Measurements from ENCODE around the gene NID2. TPM values are rescaled to one million over a fixed set of nuclear protein-coding genes. Genes with fewer than 3 reads are reported as not detected.
A peak's percentile ranks its signal among the peaks of the same experiment; 100 is the strongest.

The NID2 gene
- total RNA-seq, 2 donors from 2014 or later, result 0.19 to 0.24 TPM

GRCh38 chr14:52008136-52008535 is 60.7 kb downstream of the NID2 start:
- Mint-ChIP-seq H3K27ac (peak overlapping the region; percentile 6), H3K36me3 (ENCODE audit: insufficient read depth in 2 of 2) (peaks cover 8 to 27% of the 10 kb centered on the region in 2 donors), H3K4me1 (ENCODE audit: low read depth) (no peaks in the 10 kb centered on the region), H3K9me3 (no peaks in the 10 kb centered on the region), H3K27me3 (ENCODE audit: low read depth) (no peaks in the 10 kb centered on the region), H3K4me3 (no peak overlapping the region)
- ATAC-seq (replicated peaks in 1 of 2) (no peak), DNase-seq (no peak)

DNA sequence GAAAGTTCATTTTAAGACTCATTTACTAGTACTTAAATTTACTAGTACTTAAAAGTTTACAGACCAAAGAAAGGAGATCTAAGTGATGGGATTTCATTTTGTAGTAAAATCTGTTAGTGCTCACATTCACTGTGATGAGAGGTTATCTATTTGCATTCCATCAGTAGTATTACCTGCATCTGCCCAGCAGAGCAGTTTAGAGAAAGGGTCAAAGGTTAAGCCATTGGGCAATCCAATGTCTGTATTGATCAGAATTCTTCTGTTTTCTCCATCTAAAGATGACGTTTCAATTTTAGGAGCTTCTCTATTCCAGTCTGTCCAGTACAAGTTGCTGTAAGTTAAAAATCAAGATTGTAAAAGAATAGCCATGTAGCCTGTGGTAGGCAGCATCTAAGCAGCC is 61.2 kb downstream of the NID2 start:
- Mint-ChIP-seq H3K9me3 (no peaks in the 10 kb centered on the region), H3K4me3 (no peak overlapping the region)

DNA sequence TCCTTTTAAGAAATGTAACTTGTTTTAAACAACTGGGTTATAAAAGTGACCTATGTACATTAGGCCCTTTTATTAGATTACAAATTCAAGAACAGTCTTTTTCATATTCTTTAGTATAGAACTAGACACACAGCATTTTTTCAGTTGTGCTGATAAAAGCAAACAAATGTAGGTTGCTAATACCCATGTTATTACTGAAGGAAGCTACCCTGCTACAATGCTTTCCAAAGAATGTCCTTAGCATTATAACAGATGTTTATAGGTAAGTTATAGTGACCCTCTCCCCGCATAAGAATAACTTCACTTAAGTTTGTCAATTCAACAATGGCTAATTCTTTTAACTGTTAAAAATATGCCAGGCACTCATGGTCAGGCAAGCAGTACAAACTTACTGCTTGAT is 61.6 kb downstream of the NID2 start:
- Mint-ChIP-seq H3K9me3 (no peaks in the 10 kb centered on the region), H3K27ac (no peak overlapping the region), H3K36me3 (ENCODE audit: insufficient read depth in 2 of 2) (peaks cover 8 to 31% of the 10 kb centered on the region in 2 donors), H3K4me1 (ENCODE audit: low read depth) (no peaks in the 10 kb centered on the region), H3K4me3 (no peak overlapping the region), H3K27me3 (ENCODE audit: low read depth) (no peaks in the 10 kb centered on the region)
- ATAC-seq (replicated peaks in 1 of 2), result no peak
- DNase-seq, result no peak

More for the DNA sequence above, 61.2 kb downstream of the NID2 start:
- ATAC-seq (replicated peaks in 1 of 2) (no peak), DNase-seq (no peak)
- no peak overlapping the region for H3K27ac Mint-ChIP-seq
- peaks cover 8 to 28% of the 10 kb centered on the region in 2 donors for H3K36me3 Mint-ChIP-seq (ENCODE audit: insufficient read depth in 2 of 2)
- no peaks in the 10 kb centered on the region for H3K27me3 Mint-ChIP-seq (ENCODE audit: low read depth)
- H3K4me1 Mint-ChIP-seq (ENCODE audit: low read depth), result no peaks in the 10 kb centered on the region

DNA sequence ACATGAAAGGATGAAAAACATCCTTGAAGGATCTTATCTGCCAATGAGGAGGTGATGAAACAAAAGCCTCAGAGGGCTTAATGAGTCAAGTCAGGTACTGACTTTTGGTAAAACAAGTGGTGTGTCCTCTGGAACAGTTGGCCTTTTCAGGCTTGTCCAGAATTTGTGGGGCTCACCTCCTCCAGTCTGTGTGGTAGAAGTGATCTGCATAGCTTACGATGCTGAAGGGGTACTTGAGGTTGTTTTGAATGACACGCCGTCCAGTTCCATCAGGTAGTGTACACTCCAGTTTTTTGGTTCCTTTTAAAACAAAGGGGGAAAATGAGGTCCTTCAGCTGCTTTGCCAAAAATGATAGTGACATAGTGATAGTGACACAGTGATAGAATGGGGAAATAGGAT is 62.5 kb downstream of the NID2 start:
- Mint-ChIP-seq H3K9me3 (no peaks in the 10 kb centered on the region), H3K27ac (peak overlapping the region; percentile 54), H3K27me3 (ENCODE audit: low read depth) (no peaks in the 10 kb centered on the region), H3K36me3 (ENCODE audit: insufficient read depth in 2 of 2) (peaks cover 8 to 36% of the 10 kb centered on the region in 2 donors), H3K4me3 (no peak overlapping the region), H3K4me1 (ENCODE audit: low read depth) (no peaks in the 10 kb centered on the region)
- ATAC-seq (replicated peaks in 1 of 2) (no peak), DNase-seq (no peak)

- Mint-ChIP-seq H3K27me3 (ENCODE audit: low read depth) (no peaks in the 10 kb centered on the region), H3K4me1 (ENCODE audit: low read depth) (no peaks in the 10 kb centered on the region), H3K36me3 (ENCODE audit: insufficient read depth in 2 of 2) (peaks cover 8 to 35% of the 10 kb centered on the region in 2 donors), H3K4me3 (no peak overlapping the region), H3K9me3 (no peaks in the 10 kb centered on the region), H3K27ac (no peak overlapping the region)
- ATAC-seq (replicated peaks in 1 of 2) (no peak), DNase-seq (no peak)
Measured at GRCh38 chr14:52005625-52006024, 63.2 kb downstream of the NID2 start.

- H3K36me3 Mint-ChIP-seq (ENCODE audit: insufficient read depth in 2 of 2), result peaks cover 2 to 31% of the 10 kb centered on the region in 2 donors
- no peaks in the 10 kb centered on the region for H3K27me3 Mint-ChIP-seq (ENCODE audit: low read depth)
- H3K4me3 Mint-ChIP-seq, result no peak overlapping the region
- DNase-seq (no peak), ATAC-seq (replicated peaks in 1 of 2) (no peak)
- peaks cover 5% of the 10 kb centered on the region for H3K4me1 Mint-ChIP-seq (ENCODE audit: low read depth)
- no peaks in the 10 kb centered on the region for H3K9me3 Mint-ChIP-seq
- H3K27ac Mint-ChIP-seq, result no peak overlapping the region
Measured at GRCh38 chr14:52003324-52003723, 65.5 kb downstream of the NID2 start.

GRCh38 chr14:52002542-52002941 is 66.3 kb downstream of the NID2 start:
- H3K27ac Mint-ChIP-seq, result no peak overlapping the region
- no peak for DNase-seq
- ATAC-seq (replicated peaks in 1 of 2), result no peak
- no peaks in the 10 kb centered on the region for H3K27me3 Mint-ChIP-seq (ENCODE audit: low read depth)
- no peak overlapping the region for H3K4me3 Mint-ChIP-seq
- peaks cover 2 to 26% of the 10 kb centered on the region in 2 donors for H3K36me3 Mint-ChIP-seq (ENCODE audit: insufficient read depth in 2 of 2)
- no peaks in the 10 kb centered on the region for H3K9me3 Mint-ChIP-seq
- peaks cover 5% of the 10 kb centered on the region for H3K4me1 Mint-ChIP-seq (ENCODE audit: low read depth)

GRCh38 chr14:52000696-52001095 is 68.2 kb downstream of the NID2 start:
- H3K4me1 Mint-ChIP-seq (ENCODE audit: low read depth), result peaks cover 13% of the 10 kb centered on the region
- no peaks in the 10 kb centered on the region for H3K27me3 Mint-ChIP-seq (ENCODE audit: low read depth)
- ATAC-seq (replicated peaks in 1 of 2) (no peak), DNase-seq (no peak)
- no peak overlapping the region for H3K4me3 Mint-ChIP-seq
- H3K27ac Mint-ChIP-seq, result no peak overlapping the region
- no peaks in the 10 kb centered on the region for H3K9me3 Mint-ChIP-seq
- peaks cover 4 to 27% of the 10 kb centered on the region in 2 donors for H3K36me3 Mint-ChIP-seq (ENCODE audit: insufficient read depth in 2 of 2)

- Mint-ChIP-seq H3K4me3 (no peak overlapping the region), H3K27ac (no peak overlapping the region), H3K4me1 (ENCODE audit: low read depth) (peaks cover 13% of the 10 kb centered on the region), H3K9me3 (no peaks in the 10 kb centered on the region), H3K27me3 (ENCODE audit: low read depth) (no peaks in the 10 kb centered on the region), H3K36me3 (ENCODE audit: insufficient read depth in 2 of 2) (peaks cover 4 to 30% of the 10 kb centered on the region in 2 donors)
- ATAC-seq (replicated peaks in 1 of 2) (peak in 1 of 2 donors; percentile 30), DNase-seq (no peak)
Measured at GRCh38 chr14:52000019-52000582, 68.8 kb downstream of the NID2 start.

DNA sequence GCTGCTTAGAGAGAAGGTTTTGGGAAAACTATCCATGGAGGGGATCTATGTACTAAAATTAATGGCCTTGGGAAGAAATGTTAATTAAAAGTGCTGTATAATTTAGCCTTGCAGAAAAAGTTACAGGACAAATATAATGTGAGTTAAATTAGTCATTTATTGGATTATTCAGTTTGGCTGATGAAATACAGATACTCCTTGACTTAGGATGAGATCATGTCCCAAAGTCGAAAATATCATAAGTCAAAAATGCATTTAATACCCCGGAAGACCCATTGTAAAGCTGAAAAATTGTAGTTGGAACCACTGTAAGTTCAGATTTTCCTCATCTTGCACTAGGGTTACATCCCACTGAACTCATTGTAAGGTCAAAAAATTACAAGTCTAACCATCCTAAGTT is 69.8 kb downstream of the NID2 start:
- Mint-ChIP-seq H3K36me3 (ENCODE audit: insufficient read depth in 2 of 2) (peaks cover 6 to 28% of the 10 kb centered on the region in 2 donors), H3K27ac (no peak overlapping the region), H3K4me3 (no peak overlapping the region), H3K27me3 (ENCODE audit: low read depth) (no peaks in the 10 kb centered on the region), H3K4me1 (ENCODE audit: low read depth) (peaks cover 18% of the 10 kb centered on the region), H3K9me3 (no peaks in the 10 kb centered on the region)
- DNase-seq (no peak), ATAC-seq (replicated peaks in 1 of 2) (no peak)

GRCh38 chr14:51998348-51998747 is 70.5 kb downstream of the NID2 start:
- no peak overlapping the region for H3K27ac Mint-ChIP-seq
- peaks cover 6 to 26% of the 10 kb centered on the region in 2 donors for H3K36me3 Mint-ChIP-seq (ENCODE audit: insufficient read depth in 2 of 2)
- ATAC-seq (replicated peaks in 1 of 2) (no peak), DNase-seq (no peak)
- H3K9me3 Mint-ChIP-seq, result no peaks in the 10 kb centered on the region
- no peaks in the 10 kb centered on the region for H3K27me3 Mint-ChIP-seq (ENCODE audit: low read depth)
- peaks cover 25% of the 10 kb centered on the region for H3K4me1 Mint-ChIP-seq (ENCODE audit: low read depth)
- no peak overlapping the region for H3K4me3 Mint-ChIP-seq

GRCh38 chr14:51996148-51996746 is 72.6 kb downstream of the NID2 start:
- H3K27ac Mint-ChIP-seq, result peak overlapping the region; percentile 60

GRCh38 chr14:51993285-51993920 is 75.5 kb downstream of the NID2 start:
- no peaks in the 10 kb centered on the region for H3K27me3 Mint-ChIP-seq (ENCODE audit: low read depth)
- peak overlapping the region; percentile 2 to 25 for H3K4me3 Mint-ChIP-seq
- peaks cover 59% of the 10 kb centered on the region for H3K4me1 Mint-ChIP-seq (ENCODE audit: low read depth)
- ATAC-seq (replicated peaks in 1 of 2), result no peak
- no peaks in the 10 kb centered on the region for H3K9me3 Mint-ChIP-seq
- no peak overlapping the region for H3K27ac Mint-ChIP-seq
- peaks cover 10 to 22% of the 10 kb centered on the region in 2 donors for H3K36me3 Mint-ChIP-seq (ENCODE audit: insufficient read depth in 2 of 2)
- no peak for DNase-seq

More at GRCh38 chr14:51996148-51996746, 72.6 kb downstream of the NID2 start:
- no peaks in the 10 kb centered on the region for H3K27me3 Mint-ChIP-seq (ENCODE audit: low read depth)
- H3K4me1 Mint-ChIP-seq (ENCODE audit: low read depth), result peaks cover 44% of the 10 kb centered on the region
- peaks cover 6 to 25% of the 10 kb centered on the region in 2 donors for H3K36me3 Mint-ChIP-seq (ENCODE audit: insufficient read depth in 2 of 2)
- no peak for DNase-seq
- no peaks in the 10 kb centered on the region for H3K9me3 Mint-ChIP-seq
- no peak overlapping the region for H3K4me3 Mint-ChIP-seq
- ATAC-seq (replicated peaks in 1 of 2), result no peak
